Peyer's patch (tissue), 4 donors: ENCODE results near the gene MARCHF2. TPM values are rescaled to one million over a fixed set of nuclear protein-coding genes. Genes with fewer than 3 reads are reported as not detected.
"Not testable (repeated sequence)": the region's sequence is repeated elsewhere in the genome, so short reads cannot be mapped to it uniquely, and the experiment has no call there.

Experiments
- DNase-seq, 3 donors: peaks; one replicate each; pipeline ENCODE4 v3.0.0-alpha.2; 2017 to 2019
- H3K27ac ChIP-seq, 4 donors: fragments of 200-600 bp; sonication (generic); one replicate each; pipeline ENCODE4 v1.5.1; 2016 to 2019
- H3K27me3 ChIP-seq, 2 donors: fragments of 200-600 bp; sonication (generic); one replicate each; pipeline ENCODE4 v1.5.1; 2019
- H3K36me3 ChIP-seq, 3 donors: fragments of 200-600 bp; sonication (generic); one replicate each; pipeline ENCODE4 v1.5.1; 2016 to 2019
- H3K4me1 ChIP-seq, 4 donors: fragments of 200-600 bp; sonication (generic); one replicate each; pipeline ENCODE4 v1.5.1; 2016 to 2019
- H3K4me3 ChIP-seq, 4 donors: fragments of 200-600 bp; sonication (generic); 1 replicate in 3 of 4; 2 replicates in 1 of 4; pipeline ENCODE4 v1.5.1; 2016 to 2019; ENCODE audit warnings: mild to moderate bottlenecking in 1 of 4
- H3K9me3 ChIP-seq, 4 donors: fragments of 200-600 bp; sonication (generic); one replicate each; pipeline ENCODE4 v1.5.1; 2016 to 2019; ENCODE audit warnings: mild to moderate bottlenecking in 1 of 4
- POLR2A ChIP-seq, 2 donors: fragments of 450-650 bp; IDR thresholded peaks; one replicate each; pipeline ENCODE4 v1.5.1; 2017; ENCODE audit warnings: antibody characterized with exemption in 2 of 2, mild to moderate bottlenecking in 2 of 2, moderate library complexity in 2 of 2
- total RNA-seq, 4 donors: library from RNA; depleted of rRNA; stranded (reverse); fragments of >200 nt; gene quantifications; one replicate each; pipeline ENCODE4 v1.1.0, GENCODE V29; 2016
- TF ChIP-seq, protein P1 (sequence below), 6 experiments: fragments of 450-650 bp in 4 of 6; fragments of 200-600 bp in 2 of 6; sonication (generic) in 1 of 6; IDR thresholded peaks; one replicate each; pipeline ENCODE4 v1.5.1; 2017 to 2019; ENCODE audit warnings: antibody characterized with exemption in 6 of 6, mild to moderate bottlenecking in 3 of 6, moderate library complexity in 1 of 6

The MARCHF2 gene
- total RNA-seq, 4 donors from 2014 or later = 53.5 to 97.4 (median 68.9) TPM

DNA sequence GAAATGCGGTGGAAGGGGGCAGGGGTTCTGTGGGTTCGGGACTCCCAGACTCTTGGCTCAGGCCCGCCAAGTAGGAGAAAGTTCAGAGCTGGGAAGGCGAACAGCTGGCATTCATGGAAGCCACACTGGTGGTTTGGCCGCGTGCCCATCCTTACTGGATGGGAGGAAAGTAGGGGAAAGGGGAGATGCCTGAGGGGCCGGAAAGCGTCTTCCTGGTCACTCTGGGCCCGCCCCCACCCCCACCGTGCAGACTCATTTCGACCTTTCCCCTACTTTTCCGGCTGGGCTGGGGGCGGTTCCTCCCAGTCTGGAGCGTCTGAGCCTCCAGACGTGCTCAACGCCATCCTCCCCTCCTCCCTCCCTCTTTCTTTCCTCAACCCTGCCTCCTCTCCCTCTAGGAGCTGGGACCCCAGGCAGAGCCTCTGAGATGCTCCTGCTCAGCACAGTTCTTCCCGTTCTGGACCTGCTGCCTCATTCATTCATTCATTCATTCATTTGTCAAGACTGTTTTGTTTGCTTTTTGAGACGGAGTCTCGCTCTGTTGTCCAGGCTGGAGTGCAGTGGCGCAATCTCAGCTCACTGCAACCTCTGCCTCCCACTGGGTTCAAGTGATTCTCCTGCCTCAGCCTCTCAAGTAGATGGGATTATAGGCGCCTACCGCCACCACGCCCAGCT is 45.6 kb upstream of the MARCHF2 start:
- H3K27ac ChIP-seq = peak overlapping the region; percentile 53 to 85 (median 65)
- peaks cover 0 to 68% (median 0%) of the 10 kb centered on the region in 4 donors for H3K4me1 ChIP-seq
- H3K9me3 ChIP-seq = no peaks in the 10 kb centered on the region
- H3K36me3 ChIP-seq = peaks cover 0 to 6% (median 0%) of the 10 kb centered on the region in 3 donors
- H3K27me3 ChIP-seq = no peaks in the 10 kb centered on the region
- TF ChIP-seq, protein P1, sequence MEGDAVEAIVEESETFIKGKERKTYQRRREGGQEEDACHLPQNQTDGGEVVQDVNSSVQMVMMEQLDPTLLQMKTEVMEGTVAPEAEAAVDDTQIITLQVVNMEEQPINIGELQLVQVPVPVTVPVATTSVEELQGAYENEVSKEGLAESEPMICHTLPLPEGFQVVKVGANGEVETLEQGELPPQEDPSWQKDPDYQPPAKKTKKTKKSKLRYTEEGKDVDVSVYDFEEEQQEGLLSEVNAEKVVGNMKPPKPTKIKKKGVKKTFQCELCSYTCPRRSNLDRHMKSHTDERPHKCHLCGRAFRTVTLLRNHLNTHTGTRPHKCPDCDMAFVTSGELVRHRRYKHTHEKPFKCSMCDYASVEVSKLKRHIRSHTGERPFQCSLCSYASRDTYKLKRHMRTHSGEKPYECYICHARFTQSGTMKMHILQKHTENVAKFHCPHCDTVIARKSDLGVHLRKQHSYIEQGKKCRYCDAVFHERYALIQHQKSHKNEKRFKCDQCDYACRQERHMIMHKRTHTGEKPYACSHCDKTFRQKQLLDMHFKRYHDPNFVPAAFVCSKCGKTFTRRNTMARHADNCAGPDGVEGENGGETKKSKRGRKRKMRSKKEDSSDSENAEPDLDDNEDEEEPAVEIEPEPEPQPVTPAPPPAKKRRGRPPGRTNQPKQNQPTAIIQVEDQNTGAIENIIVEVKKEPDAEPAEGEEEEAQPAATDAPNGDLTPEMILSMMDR (IDR thresholded peaks at IDR 0.05) = no peak
- peak in 1 of 2 donors; percentile 10 for TF ChIP-seq POLR2A (IDR thresholded peaks at IDR 0.05)
- peak; percentile 41 to 84 (median 78) for DNase-seq
- peak overlapping the region in 2 of 4 donors; percentile 18 to 46 for H3K4me3 ChIP-seq

DNA sequence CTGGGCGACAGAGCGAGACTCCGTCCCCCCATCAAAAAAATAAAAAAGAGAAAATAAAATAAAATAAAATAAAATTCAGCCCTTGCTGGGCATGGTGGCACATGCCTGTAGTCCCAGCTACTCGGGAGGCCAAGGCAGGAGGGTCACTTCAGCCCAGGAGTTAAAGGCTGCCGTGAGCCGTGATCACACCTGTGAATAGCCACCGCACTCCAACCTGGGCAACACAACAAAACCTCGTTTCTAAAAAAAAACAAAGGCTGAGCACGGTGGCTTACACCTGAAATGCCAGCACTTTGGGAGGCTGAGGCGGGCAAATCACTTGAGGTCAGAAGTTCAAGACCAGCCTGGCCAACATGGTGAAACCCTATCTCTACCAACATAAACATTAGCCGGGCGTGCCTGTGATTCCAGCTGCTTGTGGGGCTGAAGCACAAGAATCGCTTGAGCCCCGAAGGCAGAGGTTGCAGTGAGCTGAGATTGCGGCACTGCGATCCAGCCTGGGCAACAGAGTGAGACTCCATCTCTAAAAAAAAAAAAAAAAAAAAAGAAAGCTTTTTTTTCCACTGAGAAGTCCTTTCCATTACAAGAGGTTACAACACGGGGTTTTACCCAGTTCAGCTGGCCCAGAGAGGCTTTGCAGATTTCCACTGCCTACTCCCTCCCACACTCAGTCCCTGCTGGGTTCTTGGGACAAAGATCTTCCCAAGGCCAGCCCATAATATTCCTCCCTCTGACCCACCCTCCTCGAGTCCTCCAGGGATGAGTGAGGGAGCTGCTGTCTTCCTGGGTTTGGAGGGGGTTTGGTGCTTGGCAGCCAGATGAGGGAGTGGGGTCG is 42.7 kb upstream of the MARCHF2 start:
- H3K27me3 ChIP-seq = no peaks in the 10 kb centered on the region
- H3K4me1 ChIP-seq = peaks cover 0 to 39% (median 0%) of the 10 kb centered on the region in 4 donors
- H3K27ac ChIP-seq = peak overlapping the region in 2 of 4 donors; percentile 50 to 64
- peak overlapping the region in 2 of 4 donors; percentile 1 to 29 for H3K4me3 ChIP-seq
- no peaks in the 10 kb centered on the region for H3K9me3 ChIP-seq
- no peak for TF ChIP-seq POLR2A (IDR thresholded peaks at IDR 0.05)
- TF ChIP-seq, protein P1 (IDR thresholded peaks at IDR 0.05) = no peak
- DNase-seq = peak in 1 of 3 donors; percentile 34
- H3K36me3 ChIP-seq = peaks cover 0 to 15% (median 0%) of the 10 kb centered on the region in 3 donors

DNA sequence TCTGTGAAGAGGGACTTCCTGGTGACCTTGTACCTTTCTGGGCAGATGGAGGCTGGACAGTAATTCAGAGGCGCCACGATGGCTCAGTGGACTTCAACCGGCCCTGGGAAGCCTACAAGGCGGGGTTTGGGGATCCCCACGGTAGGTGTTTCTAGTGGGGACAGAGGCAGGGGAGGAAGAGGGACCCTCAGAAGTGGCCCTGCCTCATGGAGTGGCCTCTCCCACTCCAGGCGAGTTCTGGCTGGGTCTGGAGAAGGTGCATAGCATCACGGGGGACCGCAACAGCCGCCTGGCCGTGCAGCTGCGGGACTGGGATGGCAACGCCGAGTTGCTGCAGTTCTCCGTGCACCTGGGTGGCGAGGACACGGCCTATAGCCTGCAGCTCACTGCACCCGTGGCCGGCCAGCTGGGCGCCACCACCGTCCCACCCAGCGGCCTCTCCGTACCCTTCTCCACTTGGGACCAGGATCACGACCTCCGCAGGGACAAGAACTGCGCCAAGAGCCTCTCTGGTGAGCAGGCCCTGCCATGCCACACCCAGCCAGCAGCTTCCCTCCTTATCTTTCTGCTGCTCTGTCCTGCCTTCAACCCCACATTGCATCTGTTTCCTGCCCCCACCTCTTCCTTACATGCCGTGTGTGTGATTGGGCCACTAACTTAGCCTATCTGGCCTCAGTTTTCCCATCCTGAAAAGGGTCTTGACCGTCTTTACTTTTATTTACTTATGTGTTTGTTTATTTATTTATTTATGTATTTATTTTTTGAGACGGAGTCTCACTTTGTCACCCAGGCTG is 41.9 kb upstream of the MARCHF2 start:
- Histone ChIP-seq H3K4me1 (peaks cover 0 to 34% (median 0%) of the 10 kb centered on the region in 4 donors), H3K27me3 (no peaks in the 10 kb centered on the region), H3K4me3 (peak overlapping the region in 2 of 4 donors; percentile 1 to 29), H3K27ac (peak overlapping the region in 2 of 4 donors; percentile 50 to 64), H3K9me3 (no peaks in the 10 kb centered on the region), H3K36me3 (peaks cover 0 to 15% (median 0%) of the 10 kb centered on the region in 3 donors)
- TF ChIP-seq, protein P1 (IDR thresholded peaks at IDR 0.05) = no peak
- peak in 1 of 2 donors; percentile 18 for TF ChIP-seq POLR2A (IDR thresholded peaks at IDR 0.05)
- DNase-seq = peak in 1 of 3 donors; percentile 53

DNA sequence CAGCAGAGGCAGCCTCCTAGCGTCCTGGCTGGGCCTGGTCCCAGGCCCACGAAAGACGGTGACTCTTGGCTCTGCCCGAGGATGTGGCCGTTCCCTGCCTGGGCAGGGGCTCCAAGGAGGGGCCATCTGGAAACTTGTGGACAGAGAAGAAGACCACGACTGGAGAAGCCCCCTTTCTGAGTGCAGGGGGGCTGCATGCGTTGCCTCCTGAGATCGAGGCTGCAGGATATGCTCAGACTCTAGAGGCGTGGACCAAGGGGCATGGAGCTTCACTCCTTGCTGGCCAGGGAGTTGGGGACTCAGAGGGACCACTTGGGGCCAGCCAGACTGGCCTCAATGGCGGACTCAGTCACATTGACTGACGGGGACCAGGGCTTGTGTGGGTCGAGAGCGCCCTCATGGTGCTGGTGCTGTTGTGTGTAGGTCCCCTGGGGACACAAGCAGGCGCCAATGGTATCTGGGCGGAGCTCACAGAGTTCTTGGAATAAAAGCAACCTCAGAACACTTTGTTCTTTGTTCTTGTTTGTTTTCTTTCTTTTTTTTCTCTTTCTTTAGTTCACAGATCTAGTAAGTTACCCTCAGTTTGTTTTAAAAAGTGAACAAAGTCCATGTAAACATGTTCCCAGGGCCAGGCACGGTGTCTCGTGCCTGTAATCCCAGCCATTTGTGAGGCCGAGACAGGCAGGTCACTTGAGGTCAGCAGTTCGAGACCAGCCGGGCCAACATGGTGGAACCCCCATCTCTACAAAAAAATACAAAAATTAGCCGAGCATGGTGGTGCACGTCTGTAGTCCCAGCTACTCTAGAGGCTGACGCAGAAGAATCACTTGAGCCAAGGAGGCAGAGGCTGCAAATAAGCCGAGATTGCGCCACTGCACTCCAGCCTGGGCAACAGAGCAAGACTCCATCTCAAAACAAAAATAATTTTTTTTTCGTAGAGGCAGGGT is 39.0 kb upstream of the MARCHF2 start:
- peaks cover 0 to 9% (median 0%) of the 10 kb centered on the region in 3 donors for H3K36me3 ChIP-seq
- peak in 2 of 3 donors; percentile 60 to 64 for DNase-seq
- peak overlapping the region in 1 of 4 donors; percentile 25 for H3K27ac ChIP-seq
- H3K4me1 ChIP-seq = peaks cover 0 to 9% (median 0%) of the 10 kb centered on the region in 4 donors
- H3K4me3 ChIP-seq = no peak overlapping the region
- H3K27me3 ChIP-seq = no peaks in the 10 kb centered on the region
- no peaks in the 10 kb centered on the region for H3K9me3 ChIP-seq
- TF ChIP-seq, protein P1 (IDR thresholded peaks at IDR 0.05) = no peak
- no peak for TF ChIP-seq POLR2A (IDR thresholded peaks at IDR 0.05)

DNA sequence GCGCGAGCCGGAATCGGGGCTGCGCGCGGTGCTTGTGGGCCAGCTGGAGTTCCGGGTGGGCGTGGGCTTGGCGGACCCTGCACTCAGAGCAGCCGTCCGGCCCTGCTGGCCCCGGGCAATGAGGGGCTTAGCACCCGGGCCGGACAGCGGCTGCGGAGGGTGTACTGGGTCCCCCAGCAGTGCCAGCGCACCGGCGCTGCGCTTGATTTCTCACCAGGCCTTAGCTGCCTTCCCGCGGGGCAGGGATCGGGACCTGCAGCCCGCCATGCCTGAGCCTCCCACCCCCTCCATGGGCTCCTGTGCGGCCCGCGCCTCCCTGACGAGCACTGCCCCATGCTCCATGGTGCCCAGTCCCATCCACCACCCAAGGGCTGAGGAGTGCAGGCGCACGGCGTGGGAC is 37.3 kb upstream of the MARCHF2 start:
- H3K27ac ChIP-seq, H3K27me3 ChIP-seq, H3K9me3 ChIP-seq, H3K4me1 ChIP-seq, H3K4me3 ChIP-seq, H3K36me3 ChIP-seq: not testable (repeated sequence)
- DNase-seq = peak in 1 of 3 donors; percentile 6

DNA sequence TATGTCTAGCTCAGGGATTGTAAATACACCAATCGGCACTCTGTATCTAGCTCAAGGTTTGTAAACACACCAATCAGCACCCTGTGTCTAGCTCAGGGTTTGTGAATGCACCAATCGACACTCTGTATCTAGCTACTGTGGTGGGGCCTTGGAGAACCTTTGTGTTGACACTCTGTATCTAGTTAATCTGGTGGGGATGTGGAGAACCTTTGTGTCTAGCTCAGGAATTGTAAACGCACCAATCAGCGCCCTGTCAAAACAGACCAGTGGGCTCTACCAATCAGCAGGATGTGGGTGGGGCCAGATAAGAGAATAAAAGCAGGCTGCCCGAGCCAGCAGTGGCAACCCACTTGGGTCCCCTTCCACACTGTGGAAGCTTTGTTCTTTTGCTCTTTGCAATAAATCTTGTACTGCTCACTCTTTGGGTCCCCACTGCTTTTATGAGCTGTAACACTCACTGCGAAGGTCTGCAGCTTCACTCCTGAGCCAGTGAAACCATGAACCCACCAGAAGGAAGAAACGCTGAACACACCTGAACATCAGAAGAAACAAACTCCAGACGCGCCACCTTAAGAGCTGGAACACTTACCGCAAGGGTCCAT is 36.6 kb upstream of the MARCHF2 start:
- H3K4me3 ChIP-seq, H3K27me3 ChIP-seq, H3K9me3 ChIP-seq, H3K36me3 ChIP-seq, H3K27ac ChIP-seq, H3K4me1 ChIP-seq, DNase-seq: not testable (repeated sequence)
